Stimulated activated CD4-positive, alpha-beta T cell treated with anti-CD3 and anti-CD28 coated beads, Interleukin-4, amount 100 ng/mL, for 48 hours (primary cell): ENCODE results near the gene RGS12.

ENCODE experiments used
- DNase-seq, 2 donors: peaks; one replicate each; pipeline ENCODE4 v3.0.0-alpha.2; 2020; ENCODE audit warnings: low read depth in 2 of 2

The RGS12 gene

DNA sequence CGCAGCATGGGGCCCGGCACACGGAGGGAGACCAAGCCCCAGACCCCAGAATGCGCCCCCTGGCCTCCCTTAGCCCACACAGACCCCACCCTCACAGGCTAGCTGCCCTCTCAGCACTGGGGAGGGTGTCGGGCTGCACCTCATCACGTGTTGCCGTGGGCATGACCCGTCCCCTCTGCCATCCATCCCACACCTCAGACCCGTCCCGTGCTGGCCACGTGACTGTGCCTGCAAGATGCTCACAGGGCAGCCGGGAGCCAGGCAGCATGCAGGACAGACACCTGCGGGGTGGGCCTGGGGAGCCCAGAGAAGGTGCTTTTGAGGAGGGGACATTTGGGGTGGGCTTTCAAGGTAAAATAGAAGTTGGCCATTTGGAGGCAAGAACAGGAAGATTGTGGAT, 39.0 kb upstream of the RGS12 start:
- DNase-seq: no peak

GRCh38 chr4:3254302-3255131, 38.3 kb upstream of the RGS12 start:
- DNase-seq: no peak

DNA sequence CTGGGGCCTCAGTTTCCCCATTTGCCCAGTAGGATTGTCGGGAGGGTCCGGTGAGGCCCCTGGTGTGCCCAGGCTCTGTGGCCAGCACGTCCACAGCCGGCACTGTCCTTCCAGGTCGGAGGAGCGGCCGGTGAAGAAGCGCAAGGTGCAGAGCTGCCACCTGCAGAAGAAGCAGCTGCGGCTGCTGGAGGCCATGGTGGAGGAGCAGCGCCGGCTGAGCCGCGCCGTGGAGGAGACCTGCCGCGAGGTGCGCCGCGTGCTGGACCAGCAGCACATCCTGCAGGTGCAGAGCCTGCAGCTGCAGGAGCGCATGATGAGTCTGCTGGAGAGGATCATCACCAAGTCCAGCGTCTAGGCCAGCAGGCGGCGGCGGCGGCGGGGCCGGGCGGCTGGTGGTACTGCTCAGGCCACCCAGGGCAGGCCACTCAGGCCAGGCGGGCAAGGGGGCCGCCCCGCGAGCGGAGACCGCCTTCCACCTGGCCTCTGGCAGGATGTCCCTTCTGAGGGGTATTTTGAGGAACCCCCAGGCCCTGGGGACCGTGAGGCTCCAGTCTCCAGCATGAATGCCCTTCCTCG, 37.1 kb upstream of the RGS12 start:
- no peak for DNase-seq

- DNase-seq: no peak
These were observed 36.4 kb upstream of the RGS12 start for GRCh38 chr4:3256230-3257102.

- no peak for DNase-seq
These were observed 35.7 kb upstream of the RGS12 start for GRCh38 chr4:3257103-3257555.

- DNase-seq: no peak
These were observed 35.0 kb upstream of the RGS12 start for GRCh38 chr4:3257556-3258482.

DNA sequence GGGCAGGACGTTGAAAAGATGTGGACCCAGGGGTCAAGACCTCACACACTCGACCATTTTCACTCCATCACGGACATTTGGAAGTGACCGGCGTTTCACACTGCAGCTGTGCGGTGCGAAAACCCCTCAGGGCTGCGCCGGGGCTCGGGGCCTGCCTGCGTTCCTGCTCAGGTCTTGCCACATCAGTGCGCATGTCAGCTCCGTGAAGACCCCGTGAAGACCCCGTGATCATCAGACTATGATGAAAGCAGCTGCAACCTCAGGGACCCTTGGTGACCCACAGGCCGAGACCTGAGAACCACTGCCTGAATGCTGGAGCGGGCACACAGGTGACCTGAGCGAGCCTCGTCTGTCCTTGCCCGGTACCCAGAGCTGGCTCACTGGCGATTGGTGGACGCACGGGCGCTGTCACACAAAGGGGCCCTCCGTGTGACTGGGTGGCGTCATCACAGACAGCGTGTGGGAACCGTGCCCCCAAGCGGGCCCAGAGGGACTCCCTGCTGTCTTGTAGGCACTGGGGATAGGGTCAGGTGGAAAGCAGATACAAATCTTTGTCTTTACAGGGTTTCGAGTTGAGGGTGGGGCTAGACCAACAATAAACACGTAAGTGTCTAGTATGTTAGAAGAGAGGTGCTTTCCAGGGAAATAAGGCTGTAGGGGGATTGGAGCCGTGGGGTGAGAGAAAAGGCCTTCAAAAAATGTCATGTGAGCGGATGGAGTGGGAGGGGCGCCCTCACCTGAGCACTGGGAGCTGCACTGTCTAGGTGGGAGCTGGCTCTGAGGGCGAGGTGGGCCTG, 31.2 kb upstream of the RGS12 start:
- no peak for DNase-seq

GRCh38 chr4:3262208-3263052, 30.4 kb upstream of the RGS12 start:
- DNase-seq: no peak

GRCh38 chr4:3263053-3263875, 29.6 kb upstream of the RGS12 start:
- no peak for DNase-seq

- DNase-seq: no peak
These were observed 29.0 kb upstream of the RGS12 start for GRCh38 chr4:3263876-3264193.

GRCh38 chr4:3266076-3266475, 26.7 kb upstream of the RGS12 start:
- no peak for DNase-seq

DNA sequence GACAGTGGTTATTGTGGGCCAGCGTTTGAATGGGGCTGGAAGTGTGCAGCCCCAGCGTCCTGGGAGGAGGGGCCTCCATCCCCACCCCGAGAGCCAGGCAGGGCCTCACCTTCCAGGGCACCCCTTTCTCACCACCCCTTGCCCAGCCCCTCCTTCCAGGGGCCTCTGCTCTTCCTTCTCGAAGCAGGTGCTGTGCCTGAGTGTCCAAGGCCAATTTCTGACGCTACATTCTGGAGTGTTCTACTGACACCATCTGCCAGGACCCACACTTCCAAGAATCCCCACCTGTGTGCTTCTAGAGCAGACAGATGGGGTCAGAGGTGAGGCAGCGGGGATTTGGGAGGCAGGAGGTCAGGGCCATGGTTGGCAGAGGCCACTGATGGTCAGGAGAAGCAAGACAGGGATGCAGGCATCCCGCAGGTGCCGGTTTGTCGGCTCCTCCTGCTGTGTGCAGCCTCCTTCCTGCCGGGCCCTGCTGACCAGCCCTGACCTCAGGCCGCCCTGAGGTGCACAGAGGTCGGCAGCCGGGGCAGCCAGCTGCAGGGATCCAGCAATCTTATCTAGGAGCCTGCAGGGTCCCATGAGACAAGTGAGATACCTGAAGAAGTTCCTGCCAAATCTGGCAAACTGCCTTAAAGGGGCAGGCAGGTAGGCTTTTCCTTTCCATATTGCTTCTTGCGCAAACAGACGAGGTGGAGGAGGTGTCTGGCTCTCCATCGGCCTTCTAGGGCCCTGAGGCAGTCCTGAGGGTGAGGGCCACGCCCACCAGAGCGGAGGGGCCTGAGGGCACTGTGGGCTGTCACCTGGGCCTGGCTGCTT, 25.0 kb upstream of the RGS12 start:
- DNase-seq: no peak

DNA sequence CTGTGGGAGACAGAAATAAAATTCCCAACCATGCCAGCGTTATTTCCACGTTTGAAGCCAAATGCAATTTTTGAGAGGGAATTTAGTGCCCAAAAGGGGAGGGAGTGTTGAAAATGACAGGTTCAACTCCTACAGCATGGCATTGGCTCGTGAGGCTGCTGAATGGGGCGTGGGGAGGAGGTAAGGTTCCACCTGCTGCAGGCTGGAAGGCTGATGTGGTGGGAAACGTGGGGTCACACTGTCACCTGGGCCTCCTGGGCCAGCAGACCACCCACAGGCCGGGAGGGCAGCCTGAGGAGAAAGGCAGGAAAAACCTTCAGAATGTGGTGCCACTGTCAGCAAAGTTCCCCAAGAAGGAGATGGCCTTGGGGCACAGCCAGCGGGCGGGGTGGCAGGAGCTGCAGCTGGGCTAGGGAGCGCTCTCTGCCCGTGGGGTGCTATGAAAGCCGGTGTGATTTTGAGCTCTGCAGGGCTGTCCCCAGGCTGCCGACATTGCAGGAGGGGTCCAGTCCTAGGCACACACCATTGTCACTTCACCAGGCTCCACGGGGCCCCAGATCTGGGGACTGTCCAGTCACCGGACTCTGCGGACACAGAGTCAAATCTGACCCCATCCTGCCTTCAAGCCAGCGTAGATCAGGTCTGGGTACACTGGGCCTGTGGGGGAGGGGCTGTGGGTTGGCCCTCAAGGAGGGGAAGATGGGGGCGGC, 24.3 kb upstream of the RGS12 start:
- DNase-seq: no peak

DNA sequence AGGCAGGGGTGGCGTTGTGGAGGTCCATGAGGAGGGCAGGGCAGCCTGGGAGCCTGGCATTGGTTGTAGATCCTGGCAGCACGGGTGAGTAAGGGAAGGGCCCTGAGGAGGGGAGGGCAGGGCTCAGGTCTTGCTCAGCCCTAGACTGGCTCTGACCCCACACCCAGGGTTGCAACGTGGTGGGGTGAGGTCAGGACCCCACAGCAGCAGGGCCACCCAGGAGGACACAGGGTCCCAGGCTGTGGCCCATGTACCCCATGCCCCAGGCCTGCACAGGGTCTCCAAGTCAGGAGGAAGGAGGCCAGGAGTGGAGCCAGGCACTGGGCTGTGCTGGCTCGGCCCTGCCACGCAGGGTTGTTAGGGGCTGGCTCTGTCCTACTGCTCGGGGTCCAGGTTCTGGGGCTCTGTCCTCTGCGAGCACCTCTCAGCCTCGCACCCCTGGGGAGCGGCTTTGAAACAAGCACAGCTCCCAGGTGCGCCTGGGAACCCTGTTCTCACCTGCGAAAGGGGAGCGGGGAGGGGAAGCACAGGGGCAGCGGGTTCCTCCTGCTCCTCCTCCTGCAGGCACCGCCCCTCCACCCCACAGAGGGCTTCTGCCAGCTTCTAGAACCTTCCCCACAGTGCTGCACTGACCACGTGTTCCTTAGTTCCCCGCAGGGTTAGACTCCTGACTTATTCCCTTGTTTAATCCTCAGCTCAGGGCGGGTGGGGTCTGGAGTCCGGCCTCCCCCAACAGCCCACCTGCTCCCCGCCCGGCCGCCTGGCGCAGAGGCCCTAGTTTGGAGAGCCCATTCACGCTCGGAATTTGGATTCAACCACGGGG, 23.5 kb upstream of the RGS12 start:
- no peak for DNase-seq

- no peak for DNase-seq
These were observed 22.7 kb upstream of the RGS12 start for GRCh38 chr4:3269991-3270611.

- DNase-seq: no peak
These were observed 21.7 kb upstream of the RGS12 start for GRCh38 chr4:3271131-3271530.
